H1 (cell line): ENCODE measurements around the gene B9D2. TPM values are rescaled to one million over a fixed set of nuclear protein-coding genes. Genes with fewer than 3 reads are reported as not detected.

Experiments
- CBX8 ChIP-seq: fragments of 300-800, 300-1000 bp; sonication (generic); IDR thresholded peaks from 2 replicates; pipeline ENCODE4 v1.7.1; 2016; ENCODE audit warnings: low read depth, low read length, borderline replicate concordance
- FOSL1 ChIP-seq: IDR thresholded peaks from 2 replicates; pipeline ENCODE4 v1.6.1; 2011; ENCODE audit warnings: mild to moderate bottlenecking, low read depth, low read length, moderate library complexity; ENCODE audit not compliant: insufficient read depth
- HDAC2 ChIP-seq, 2 experiments: fragments of 300-600 bp in 1 of 2; sonication (generic) in 1 of 2; IDR thresholded peaks; 2 replicates each; pipeline ENCODE4 v1.6.1; 2011 to 2012; ENCODE audit warnings: low read depth in 2 of 2, low read length in 2 of 2, mild to moderate bottlenecking in 2 of 2, moderate library complexity in 2 of 2, borderline replicate concordance in 1 of 2, inconsistent platforms in 1 of 2
- KDM4A ChIP-seq: IDR thresholded peaks from one replicate; pipeline ENCODE4 v1.7.1; 2012; ENCODE audit warnings: low read depth, mild to moderate bottlenecking, moderate library complexity, low read length, inconsistent platforms; ENCODE audit not compliant: severe bottlenecking
- POLR2AphosphoS5 ChIP-seq: IDR thresholded peaks from 2 replicates; pipeline ENCODE4 v1.6.1; 2011; ENCODE audit warnings: low read depth, low read length
- SRF ChIP-seq: IDR thresholded peaks from 2 replicates; pipeline ENCODE4 v1.6.1; 2011; ENCODE audit warnings: mild to moderate bottlenecking, low read depth, low read length, moderate library complexity
- polyA plus RNA-seq, 7 experiments: library from polyadenylated mRNA; depleted of rRNA in 3 of 7; stranded (reverse) in 5 of 7; unstranded in 2 of 7; fragments of >200 nt in 5 of 7; fragments of 200-250 nt in 2 of 7; gene quantifications; 1 replicate in 5 of 7; 2 replicates in 1 of 7; 4 replicates in 1 of 7; pipeline versions ENCODE4 v1.2.1 to v1.2.3, GENCODE V29; 2011 to 2013; ENCODE audit warnings: missing spikeins in 2 of 7, mixed read lengths in 2 of 7
- total RNA-seq: library from RNA; stranded (reverse); fragmentation: NEBNext Ultra II Directional; extraction: Animal tissue kit (Norgen Biotek cat#: 25700); gene quantifications from 2 replicates; pipeline ENCODE4 v1.2.1, GENCODE V29; 2021

Gene B9D2
- total and polyA plus RNA-seq, 2 of the 8 experiments (the other 6 are each of a cell fraction or from before 2014, with no cell fraction given) = 4.9 to 6.3 TPM

DNA sequence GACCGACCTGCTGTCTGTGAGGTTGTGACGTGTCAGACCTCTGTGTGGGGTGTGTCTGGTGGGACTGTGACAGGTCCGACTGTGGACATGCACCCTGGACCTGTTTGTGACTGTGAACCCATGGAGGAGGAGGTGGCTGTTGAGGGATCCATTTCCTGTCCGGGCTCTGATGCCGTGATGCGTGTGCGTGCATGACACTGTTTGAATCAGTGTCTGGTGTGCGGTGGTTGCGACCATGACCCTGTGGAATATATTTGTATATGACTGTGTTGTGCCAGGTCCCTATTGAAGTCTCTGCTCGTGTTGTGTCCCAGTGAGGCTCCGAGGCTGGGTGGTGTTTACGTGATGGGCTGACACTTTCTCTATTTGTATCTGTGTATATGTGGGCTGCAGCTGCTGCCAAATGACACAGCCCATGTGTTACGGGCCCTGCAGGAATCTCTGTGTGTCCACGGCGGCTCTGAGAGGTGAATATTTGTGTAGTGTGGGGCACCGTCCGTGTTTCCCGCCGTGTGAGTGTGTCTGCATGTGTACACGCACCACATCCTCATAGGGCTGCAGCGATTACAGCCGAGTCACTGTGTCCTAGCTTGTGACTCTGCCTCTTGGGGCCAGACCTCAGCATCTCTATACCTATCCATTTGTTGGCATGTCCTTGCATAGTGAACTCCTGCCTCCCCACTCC, 35.6 kb downstream of the B9D2 start (continued):
- no peak for TF ChIP-seq POLR2AphosphoS5
- no peak for TF ChIP-seq HDAC2 (IDR thresholded peaks at IDR 0.05; ENCODE audit: borderline replicate concordance in 1 of 2, low read depth in 2 of 2, low read length in 2 of 2)
- TF ChIP-seq KDM4A = no peak
- TF ChIP-seq SRF = no peak
- TF ChIP-seq FOSL1 = no peak
- TF ChIP-seq CBX8 = no peak
